Mesothelial cell of epicardium (in vitro differentiated cells): ENCODE measurements around the gene DCAF5. TPM values are rescaled to one million over a fixed set of nuclear protein-coding genes. Genes with fewer than 3 reads are reported as not detected.

Experiments used
- DNase-seq, 2 experiments: peaks; one replicate each; pipeline ENCODE4 v3.0.0; 2021; ENCODE audit warnings: low spot score in 2 of 2; ENCODE audit not compliant: unreplicated experiment in 2 of 2
- H3K27ac Mint-ChIP-seq: 2 replicates; pipeline ENCODE4 v1.8.0; 2021; ENCODE audit warnings: mixed read lengths
- H3K27me3 Mint-ChIP-seq: 2 replicates; pipeline ENCODE4 v1.8.0; 2021; ENCODE audit warnings: low read depth, mixed read lengths
- H3K36me3 Mint-ChIP-seq: 2 replicates; pipeline ENCODE4 v1.8.0; 2021; ENCODE audit warnings: mixed read lengths
- H3K4me1 Mint-ChIP-seq: 2 replicates; pipeline ENCODE4 v1.8.0; 2021; ENCODE audit warnings: mixed read lengths
- H3K4me3 Mint-ChIP-seq: 2 replicates; pipeline ENCODE4 v1.8.0; 2021; ENCODE audit warnings: mild to moderate bottlenecking, moderate library complexity, mixed read lengths
- H3K9me3 Mint-ChIP-seq: 2 replicates; pipeline ENCODE4 v1.8.0; 2021; ENCODE audit warnings: mixed read lengths
- total RNA-seq: library from RNA; stranded (reverse); gene quantifications from 3 replicates; pipeline ENCODE4 v1.2.1, GENCODE V29; 2021
- TF ChIP-seq, protein P1 (sequence below): fragments of 200-600 bp; sonication (generic); IDR thresholded peaks from one replicate; pipeline ENCODE4 v1.5.0; 2021; ENCODE audit warnings: antibody characterized with exemption; ENCODE audit not compliant: unreplicated experiment

The DCAF5 gene
- total RNA-seq, 1 donor from 2014 or later, result 64.4 TPM

DNA sequence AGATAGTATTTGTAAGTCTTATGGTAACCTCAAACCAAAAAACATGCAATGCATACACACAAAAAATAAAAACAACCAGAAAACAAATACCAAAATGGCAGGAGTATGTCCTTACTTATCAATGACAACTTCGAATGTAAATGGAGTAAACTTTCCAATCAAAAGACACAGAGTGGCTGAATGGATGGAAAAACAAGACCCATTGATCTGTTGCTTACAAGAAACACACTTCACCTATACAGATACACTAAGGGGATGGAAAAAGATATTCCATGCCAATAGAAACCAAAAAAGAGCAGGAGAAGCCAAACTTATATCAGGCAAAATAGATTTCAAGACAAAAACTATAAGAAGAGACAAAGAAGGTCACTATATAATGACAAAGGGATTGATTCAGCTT is 8.7 kb upstream of the DCAF5 start:
- H3K4me3 Mint-ChIP-seq, result no peak overlapping the region
- TF ChIP-seq, protein P1, sequence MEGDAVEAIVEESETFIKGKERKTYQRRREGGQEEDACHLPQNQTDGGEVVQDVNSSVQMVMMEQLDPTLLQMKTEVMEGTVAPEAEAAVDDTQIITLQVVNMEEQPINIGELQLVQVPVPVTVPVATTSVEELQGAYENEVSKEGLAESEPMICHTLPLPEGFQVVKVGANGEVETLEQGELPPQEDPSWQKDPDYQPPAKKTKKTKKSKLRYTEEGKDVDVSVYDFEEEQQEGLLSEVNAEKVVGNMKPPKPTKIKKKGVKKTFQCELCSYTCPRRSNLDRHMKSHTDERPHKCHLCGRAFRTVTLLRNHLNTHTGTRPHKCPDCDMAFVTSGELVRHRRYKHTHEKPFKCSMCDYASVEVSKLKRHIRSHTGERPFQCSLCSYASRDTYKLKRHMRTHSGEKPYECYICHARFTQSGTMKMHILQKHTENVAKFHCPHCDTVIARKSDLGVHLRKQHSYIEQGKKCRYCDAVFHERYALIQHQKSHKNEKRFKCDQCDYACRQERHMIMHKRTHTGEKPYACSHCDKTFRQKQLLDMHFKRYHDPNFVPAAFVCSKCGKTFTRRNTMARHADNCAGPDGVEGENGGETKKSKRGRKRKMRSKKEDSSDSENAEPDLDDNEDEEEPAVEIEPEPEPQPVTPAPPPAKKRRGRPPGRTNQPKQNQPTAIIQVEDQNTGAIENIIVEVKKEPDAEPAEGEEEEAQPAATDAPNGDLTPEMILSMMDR, result no peak
- peaks cover 2% of the 10 kb centered on the region for H3K36me3 Mint-ChIP-seq
- peaks cover 8% of the 10 kb centered on the region for H3K27me3 Mint-ChIP-seq
- no peak overlapping the region for H3K27ac Mint-ChIP-seq
- DNase-seq, result no peak
- peaks cover 39% of the 10 kb centered on the region for H3K9me3 Mint-ChIP-seq
- H3K4me1 Mint-ChIP-seq, result no peaks in the 10 kb centered on the region

DNA sequence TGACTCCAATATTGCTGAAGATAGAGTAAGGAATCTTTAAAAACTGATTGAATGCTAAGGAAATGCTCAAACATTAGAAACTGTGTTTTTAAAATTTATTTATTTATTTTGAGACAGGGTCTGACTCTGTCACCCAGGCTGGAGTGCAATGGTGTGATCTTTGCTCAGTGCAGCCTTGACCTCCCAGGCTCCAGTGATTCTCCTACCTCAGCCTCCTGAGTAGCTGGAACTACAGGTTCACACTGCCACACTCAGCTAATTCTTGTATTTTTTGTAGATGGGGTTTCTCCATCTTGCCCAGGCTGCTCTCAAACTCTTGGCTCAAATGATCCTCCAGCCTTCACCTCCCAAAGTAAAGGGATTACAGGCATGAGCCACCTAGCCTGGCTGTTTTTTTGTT is 3.3 kb upstream of the DCAF5 start:
- H3K9me3 Mint-ChIP-seq, result no peaks in the 10 kb centered on the region
- H3K27me3 Mint-ChIP-seq, result peaks cover 6% of the 10 kb centered on the region
- no peak overlapping the region for H3K27ac Mint-ChIP-seq
- DNase-seq, result no peak
- no peak overlapping the region for H3K4me3 Mint-ChIP-seq
- TF ChIP-seq, protein P1, result no peak
- H3K4me1 Mint-ChIP-seq, result peaks cover 5% of the 10 kb centered on the region
- H3K36me3 Mint-ChIP-seq, result no peaks in the 10 kb centered on the region

DNA sequence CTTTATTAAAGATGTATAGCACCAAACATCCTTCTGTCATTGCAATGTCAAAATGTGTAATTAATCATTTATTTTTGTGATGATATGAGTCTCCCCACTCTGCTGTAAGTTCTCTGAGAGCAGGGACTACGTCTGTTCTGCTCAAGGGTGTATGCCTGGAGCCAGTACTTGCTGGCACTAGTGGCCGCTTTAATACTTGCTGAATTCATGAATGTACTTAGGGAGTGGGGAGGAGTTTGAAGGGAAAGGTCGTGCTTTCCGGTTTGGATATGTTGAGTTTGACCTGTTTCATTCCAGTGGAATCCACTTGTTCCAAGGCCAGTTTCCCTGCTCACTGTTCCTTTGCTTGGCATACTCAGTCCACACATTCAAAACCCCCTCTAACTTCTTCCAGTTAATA is 1.9 kb upstream of the DCAF5 start:
- Mint-ChIP-seq H3K4me1 (peaks cover 19% of the 10 kb centered on the region), H3K27me3 (no peaks in the 10 kb centered on the region), H3K9me3 (no peaks in the 10 kb centered on the region), H3K36me3 (no peaks in the 10 kb centered on the region), H3K4me3 (no peak overlapping the region), H3K27ac (no peak overlapping the region)
- TF ChIP-seq, protein P1, result no peak
- no peak for DNase-seq

DNA sequence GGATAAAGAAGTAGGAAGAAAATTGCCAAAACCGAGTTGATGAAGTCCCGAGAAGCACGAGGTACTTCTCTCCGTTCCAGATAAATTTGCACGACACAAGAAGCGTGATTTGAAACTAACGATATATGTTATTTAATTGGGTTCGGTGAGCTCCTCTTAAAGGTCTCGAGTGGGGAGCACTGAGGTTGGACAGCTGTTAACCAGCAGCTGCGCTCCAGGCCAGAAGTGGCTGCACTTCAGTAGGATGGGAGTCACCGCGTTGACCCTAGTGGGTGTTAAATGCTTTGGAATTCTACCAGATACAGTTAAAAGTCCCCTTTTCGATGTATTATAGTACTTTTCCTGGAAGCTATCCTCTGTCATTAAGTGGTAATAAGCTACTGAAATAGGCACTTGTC is 953 bp upstream of the DCAF5 start:
- Mint-ChIP-seq H3K27me3 (no peaks in the 10 kb centered on the region), H3K4me3 (peak overlapping the region; percentile 91), H3K4me1 (peaks cover 24% of the 10 kb centered on the region), H3K36me3 (peaks cover under 1% of the 10 kb centered on the region), H3K9me3 (no peaks in the 10 kb centered on the region), H3K27ac (peak overlapping the region; percentile 43)
- no peak for DNase-seq
- TF ChIP-seq, protein P1, result no peak

DNA sequence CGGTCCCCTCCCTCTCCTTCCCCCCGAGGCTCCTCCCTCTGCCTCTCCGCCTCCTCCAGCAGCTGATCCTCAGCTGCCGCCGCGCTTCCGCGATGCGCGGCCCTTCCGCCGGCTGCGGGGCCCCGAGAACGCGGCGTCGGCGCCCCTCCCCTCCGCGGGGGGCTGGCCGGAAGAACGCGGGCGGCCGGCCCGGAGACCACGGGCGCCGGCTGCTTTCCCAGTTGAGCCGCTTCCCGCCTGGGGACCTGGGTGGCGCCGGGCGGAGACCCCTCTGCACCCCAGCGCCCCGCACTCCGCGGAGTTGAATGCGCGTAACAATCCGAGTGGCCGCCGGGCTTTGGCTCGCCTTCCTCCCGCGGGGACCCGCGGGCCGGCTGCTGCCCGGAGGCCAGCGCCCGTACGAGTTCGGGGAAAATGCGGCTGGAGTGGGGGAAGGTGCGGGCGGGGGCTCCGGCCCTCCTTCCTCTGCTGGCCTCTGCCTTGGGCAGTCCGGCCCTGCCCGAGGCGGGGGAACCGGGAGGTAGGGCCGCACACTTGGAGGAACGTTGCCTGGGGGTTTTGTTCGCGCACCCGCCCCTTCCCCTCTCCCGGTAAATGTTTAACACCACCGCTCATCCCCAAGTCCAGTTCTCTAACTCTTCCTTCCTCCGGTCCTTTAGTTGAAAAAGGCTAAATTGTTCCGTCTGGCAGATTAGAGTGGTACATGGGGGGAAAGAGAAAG is 393 bp upstream of the DCAF5 start:
- Mint-ChIP-seq H3K9me3 (no peaks in the 10 kb centered on the region), H3K36me3 (peaks cover 4% of the 10 kb centered on the region), H3K27ac (peak overlapping the region; percentile 43), H3K4me1 (peaks cover 28% of the 10 kb centered on the region), H3K4me3 (peak overlapping the region; percentile 91), H3K27me3 (no peaks in the 10 kb centered on the region)
- TF ChIP-seq, protein P1, result no peak
- peak in 1 of 2 experiments; percentile 86 for DNase-seq
